ENCODE data around the gene HRAS. TPM values are rescaled to one million over a fixed set of nuclear protein-coding genes. Genes with fewer than 3 reads are reported as not detected.

The HRAS gene
- total RNA-seq, 1 donor from 2014 or later: 43.9 TPM

GRCh38 chr11:506995-507726 lies 28.2 kb downstream of the HRAS start, which contains the start of gene RNH1:
Gene RNH1 (minus strand): TSS chr11:507242. CDS start chr11:502162, 5,080 bp downstream.
- peak within 1 kb of the TSS; percentile 99 for H3K27ac Mint-ChIP-seq
- H3K4me3 Mint-ChIP-seq: peak within 1 kb of the TSS; percentile 97
- H3K27me3 Mint-ChIP-seq: no peaks in the 10 kb centered on the region
- ATAC-seq (ENCODE audit: low read depth): peak; percentile 84
- no peak for TF ChIP-seq CTCF (IDR thresholded peaks at IDR 0.05)
- POLR2A ChIA-PET: interaction anchor here (0.7 to 3.0 kb wide), 24 partner anchors 8 to 302 kb away, joined by 3 to 45 read pairs (median 4); partner anchors contain the start of genes BET1L, HRAS, LRRC56 and PHRF1
- CTCF ChIA-PET: interaction anchor here (2.0 kb wide), 1 partner anchor 58 kb away, joined by 8 read pairs; the partner anchor contains the start of gene PTDSS2
- peaks cover 14% of the 10 kb centered on the region for H3K36me3 Mint-ChIP-seq (ENCODE audit: low read depth)
- H3K9me3 Mint-ChIP-seq: no peaks in the 10 kb centered on the region
- intact Hi-C loops (cut with micrococcal nuclease): loop anchor here (1.0 to 2.0 kb wide), 11 partner anchors 11 to 302 kb away; partner anchors contain the start of genes DEAF1, LMNTD2, LRRC56 and PHRF1
- DNase-seq: peak; percentile 98
- H3K4me1 Mint-ChIP-seq: peaks cover 42% of the 10 kb centered on the region

- intact Hi-C loops (cut with micrococcal nuclease): loop anchor here (1.0 to 2.0 kb wide), 8 partner anchors 31 to 302 kb away; partner anchors contain the start of genes DEAF1, LRRC56, PHRF1 and PSMD13
- Mint-ChIP-seq H3K27me3 (no peaks in the 10 kb centered on the region), H3K9me3 (no peaks in the 10 kb centered on the region), H3K27ac (peak overlapping the region; percentile 99), H3K36me3 (ENCODE audit: low read depth) (peaks cover 18% of the 10 kb centered on the region), H3K4me3 (peak overlapping the region; percentile 97), H3K4me1 (peaks cover 41% of the 10 kb centered on the region)
- DNase-seq (peak; percentile 98), ATAC-seq (ENCODE audit: low read depth) (peak; percentile 70)
- no peak for TF ChIP-seq CTCF (IDR thresholded peaks at IDR 0.05)
- ChIA-PET POLR2A (interaction anchor here (0.6 to 3.0 kb wide), 27 partner anchors 8 to 305 kb away, joined by 3 to 45 read pairs (median 4); partner anchors contain the start of genes BET1L, HRAS, LRRC56 and PHRF1), CTCF (interaction anchor here (0.7 to 2.0 kb wide), 2 partner anchors 13 to 57 kb away, joined by 3 to 8 read pairs; partner anchors contain the start of gene PTDSS2)
These were observed 29.0 kb downstream of the HRAS start for GRCh38 chr11:506238-506994.

GRCh38 chr11:504994-505344 lies 30.4 kb downstream of the HRAS start:
- intact Hi-C loops (cut with micrococcal nuclease): no loop called here
- H3K4me3 Mint-ChIP-seq: peak overlapping the region; percentile 68
- H3K9me3 Mint-ChIP-seq: no peaks in the 10 kb centered on the region
- no peak for TF ChIP-seq CTCF (IDR thresholded peaks at IDR 0.05)
- ATAC-seq (ENCODE audit: low read depth): no peak
- no peak for DNase-seq
- peaks cover 48% of the 10 kb centered on the region for H3K4me1 Mint-ChIP-seq
- ChIA-PET CTCF (no interaction called here), POLR2A (interaction anchor here (0.6 to 1.0 kb wide), 5 partner anchors 22 to 296 kb away, joined by 3 to 4 read pairs (median 3); partner anchors contain the start of gene PHRF1)
- no peak overlapping the region for H3K27ac Mint-ChIP-seq
- peaks cover 25% of the 10 kb centered on the region for H3K36me3 Mint-ChIP-seq (ENCODE audit: low read depth)
- H3K27me3 Mint-ChIP-seq: no peaks in the 10 kb centered on the region

GRCh38 chr11:504053-504993 lies 31.1 kb downstream of the HRAS start:
- Mint-ChIP-seq H3K9me3 (no peaks in the 10 kb centered on the region), H3K4me1 (peaks cover 48% of the 10 kb centered on the region), H3K27ac (peak overlapping the region; percentile 35), H3K27me3 (no peaks in the 10 kb centered on the region), H3K4me3 (peak overlapping the region; percentile 68), H3K36me3 (ENCODE audit: low read depth) (peaks cover 22% of the 10 kb centered on the region)
- POLR2A ChIA-PET: interaction anchor here (0.6 to 1.0 kb wide), 5 partner anchors 23 to 296 kb away, joined by 3 to 8 read pairs (median 3); partner anchors contain the start of genes PHRF1 and SIGIRR
- CTCF ChIA-PET: no interaction called here
- intact Hi-C loops (cut with micrococcal nuclease): no loop called here
- ATAC-seq (ENCODE audit: low read depth) (no peak), DNase-seq (peak; percentile 27)
- no peak for TF ChIP-seq CTCF (IDR thresholded peaks at IDR 0.05)
